Measurements from ENCODE around the gene LATS1.
"Not testable (repeated sequence)": the region's sequence is repeated elsewhere in the genome, so short reads cannot be mapped to it uniquely, and the experiment has no call there.

The LATS1 gene

GRCh38 chr6:149717588-149718458 is at the start of gene LATS1:
Gene LATS1 (minus strand): TSS chr6:149718101. CDS start chr6:149702126, 15,975 bp downstream.
- peak; percentile 78 for DNase-seq

GRCh38 chr6:149766156-149766769 is 48.4 kb upstream of the LATS1 start:
- DNase-seq = no peak

DNA sequence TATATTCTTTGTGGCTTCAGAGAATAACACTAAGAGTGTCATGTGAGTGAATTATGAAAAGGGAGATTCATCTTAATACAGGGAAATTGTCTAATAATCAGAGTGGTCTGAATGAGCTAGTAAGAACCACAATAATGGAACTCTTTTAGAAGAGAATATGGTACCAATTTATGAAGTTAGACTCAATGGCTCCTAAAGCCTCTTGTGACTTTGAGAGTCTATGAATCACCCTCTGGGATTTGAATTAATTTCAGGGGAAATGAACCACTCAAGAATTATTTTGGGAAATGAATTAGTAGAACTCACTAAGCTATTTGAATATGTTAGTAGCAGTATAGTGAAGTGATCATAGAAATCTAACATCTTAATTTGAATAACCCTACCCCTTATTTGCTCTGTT is 46.0 kb upstream of the LATS1 start:
- no peak for DNase-seq

GRCh38 chr6:149761438-149761837 is 43.5 kb upstream of the LATS1 start:
- DNase-seq = peak; percentile 74 to 79

DNA sequence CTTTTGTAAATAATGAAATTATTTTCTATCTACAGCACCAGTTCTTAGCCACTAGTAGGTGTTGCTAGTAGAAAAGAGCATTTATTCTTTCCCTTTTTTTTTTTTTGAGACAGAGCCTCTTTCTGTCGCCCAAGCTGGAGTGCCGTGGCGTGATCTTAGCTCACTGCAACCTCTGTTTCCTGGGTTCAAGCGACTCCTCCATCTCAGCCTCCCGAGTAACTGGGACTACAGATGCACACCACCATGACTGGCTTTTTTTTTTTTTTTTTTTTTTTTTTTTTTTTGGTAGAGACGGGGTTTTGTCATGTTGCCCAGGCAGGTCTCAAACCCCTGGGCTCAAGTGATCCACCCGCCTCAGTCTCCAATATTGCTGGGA is 38.3 kb upstream of the LATS1 start:
- DNase-seq = no peak

DNA sequence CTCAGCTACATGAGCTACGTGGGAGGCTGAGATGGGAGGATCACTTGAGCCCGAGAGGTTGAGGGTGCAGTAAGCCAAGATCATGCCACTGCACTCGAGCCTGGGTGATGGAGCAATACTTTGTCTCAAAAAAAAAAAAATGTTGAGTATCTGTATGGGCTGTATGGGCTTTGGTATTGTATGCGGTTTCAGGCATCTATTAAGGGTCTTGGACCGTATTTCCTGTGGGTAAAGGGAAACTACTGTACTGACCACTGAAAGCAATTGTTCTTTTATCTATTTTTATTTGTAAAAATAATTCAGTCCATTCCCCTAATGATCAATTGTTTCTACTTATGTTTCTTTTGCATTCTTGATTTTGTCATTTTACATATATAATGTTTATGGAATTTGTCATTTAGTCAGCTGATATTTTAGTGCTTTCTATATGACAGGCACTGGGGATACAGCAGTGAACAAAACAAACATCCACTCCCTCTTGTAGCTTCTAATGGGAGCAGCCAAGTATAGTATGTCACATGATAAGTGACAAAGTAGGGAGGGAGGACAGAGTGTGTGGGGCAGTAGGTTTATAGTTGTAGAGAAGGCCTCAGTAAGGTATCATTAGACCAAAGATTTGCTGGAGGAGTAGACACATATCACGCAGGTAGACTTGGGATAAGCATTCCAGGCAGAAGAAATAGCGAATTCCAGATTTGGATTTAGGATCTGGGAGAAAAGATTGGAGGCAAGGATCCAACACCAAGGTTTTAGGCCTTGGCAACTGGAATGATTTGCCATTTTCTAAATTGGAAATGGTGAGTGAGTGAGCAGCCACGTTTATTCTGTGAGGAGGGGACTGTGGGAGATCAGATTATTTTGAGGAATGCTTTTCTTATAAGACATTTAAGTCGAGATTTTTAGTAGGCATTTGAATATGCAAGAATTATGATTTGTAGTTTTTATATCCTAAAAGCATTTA is 37.7 kb upstream of the LATS1 start:
- no peak for DNase-seq

DNA sequence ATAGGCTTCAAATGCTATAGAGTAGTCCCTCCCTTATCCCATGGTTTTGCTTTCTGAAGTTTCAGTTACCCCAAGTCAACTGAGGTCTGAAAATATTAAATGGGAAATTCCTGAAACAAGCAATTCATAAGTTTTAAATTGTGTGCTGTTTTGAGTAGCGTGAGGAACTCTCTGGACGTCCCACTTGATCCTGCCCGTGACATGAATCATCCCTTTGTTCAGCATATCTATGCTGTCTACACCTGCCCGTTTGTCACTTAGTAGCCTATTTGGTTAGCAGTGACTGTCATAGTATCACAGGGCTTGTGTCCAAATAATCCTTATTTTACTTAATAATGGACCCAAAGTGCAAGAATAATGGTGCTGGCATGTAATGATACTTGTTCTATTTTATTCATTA is 36.6 kb upstream of the LATS1 start:
- DNase-seq = no peak

DNA sequence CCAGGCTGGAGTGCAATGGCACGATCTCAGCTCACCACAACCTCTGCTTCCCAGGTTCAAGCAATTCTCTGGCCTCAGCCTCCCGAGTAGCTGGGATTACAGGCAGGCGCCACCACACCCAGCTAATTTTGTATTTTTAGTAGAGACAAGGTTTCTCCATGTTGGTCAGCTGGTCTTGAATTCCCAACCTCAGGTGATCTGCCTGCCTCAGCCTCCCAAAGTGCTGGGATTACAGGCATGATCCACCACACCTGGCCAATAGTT is 35.4 kb upstream of the LATS1 start:
- DNase-seq = not testable (repeated sequence)

DNA sequence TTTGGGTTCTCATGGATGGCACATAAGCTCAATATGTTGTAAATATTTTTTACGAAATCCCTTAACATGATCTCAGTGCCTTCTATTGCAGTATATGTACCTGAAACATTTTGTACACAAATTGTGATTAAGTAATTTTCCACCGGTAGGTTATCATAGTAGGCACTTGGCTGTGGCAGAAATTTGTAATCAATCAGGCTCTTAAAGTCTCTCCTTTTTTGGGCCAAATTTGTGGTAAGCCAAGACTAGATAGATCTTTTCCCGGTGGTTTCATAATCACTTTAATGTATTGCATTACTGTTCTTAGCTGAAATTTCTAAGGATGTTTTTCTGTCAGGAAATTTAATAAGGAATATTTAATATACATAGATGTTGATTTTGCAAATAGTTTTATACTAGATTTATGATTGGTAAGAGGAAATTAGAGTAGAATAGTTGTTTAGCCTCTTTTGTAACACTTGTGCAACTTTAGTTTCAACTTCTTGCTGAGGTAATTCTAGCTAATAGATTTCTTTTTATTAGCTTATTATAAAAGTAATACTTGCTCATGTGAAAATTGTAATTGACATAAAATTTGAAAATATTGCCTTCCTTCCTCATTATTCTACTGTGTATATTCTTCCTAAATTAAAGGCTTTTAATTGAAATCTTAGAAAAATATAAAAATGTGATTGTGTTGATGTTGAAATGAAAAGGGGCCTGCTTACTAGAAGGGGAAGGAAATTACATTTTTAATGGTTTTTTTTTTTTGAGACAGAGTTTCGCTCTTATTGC is 34.9 kb upstream of the LATS1 start:
- peak in 1 of 2 experiments; percentile 17 for DNase-seq

- DNase-seq = not testable (repeated sequence)
These were observed 34.0 kb upstream of the LATS1 start for GRCh38 chr6:149751920-149752319.

DNA sequence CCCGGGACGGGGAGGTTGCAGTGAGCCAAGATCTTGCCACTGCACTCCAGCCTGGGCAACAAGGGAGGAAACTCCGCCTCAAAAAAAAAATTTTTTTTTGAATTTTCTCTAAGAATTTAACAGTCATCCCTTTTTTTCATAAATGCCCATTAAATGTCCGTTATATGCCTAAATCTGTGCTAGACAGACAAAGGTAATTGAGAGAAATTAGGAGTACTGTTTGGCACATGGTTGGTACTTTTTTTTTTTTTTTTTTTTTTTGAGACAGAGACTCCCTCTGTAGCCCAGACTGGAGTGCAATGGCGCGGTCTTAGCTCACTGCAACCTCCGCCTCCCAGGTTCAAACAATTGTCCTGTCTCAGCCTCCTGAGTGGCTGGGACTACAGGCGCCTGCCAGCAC is 33.3 kb upstream of the LATS1 start:
- no peak for DNase-seq

- DNase-seq = peak; percentile 58 to 64
These were observed 32.3 kb upstream of the LATS1 start for GRCh38 chr6:149750136-149750609.

- DNase-seq = peak; percentile 57 to 76
These were observed 31.8 kb upstream of the LATS1 start, which contains the start of gene PCMT1 for GRCh38 chr6:149749594-149750135. Gene PCMT1 (plus strand): TSS chr6:149749741. CDS start chr6:149749902, 161 bp downstream.

DNA sequence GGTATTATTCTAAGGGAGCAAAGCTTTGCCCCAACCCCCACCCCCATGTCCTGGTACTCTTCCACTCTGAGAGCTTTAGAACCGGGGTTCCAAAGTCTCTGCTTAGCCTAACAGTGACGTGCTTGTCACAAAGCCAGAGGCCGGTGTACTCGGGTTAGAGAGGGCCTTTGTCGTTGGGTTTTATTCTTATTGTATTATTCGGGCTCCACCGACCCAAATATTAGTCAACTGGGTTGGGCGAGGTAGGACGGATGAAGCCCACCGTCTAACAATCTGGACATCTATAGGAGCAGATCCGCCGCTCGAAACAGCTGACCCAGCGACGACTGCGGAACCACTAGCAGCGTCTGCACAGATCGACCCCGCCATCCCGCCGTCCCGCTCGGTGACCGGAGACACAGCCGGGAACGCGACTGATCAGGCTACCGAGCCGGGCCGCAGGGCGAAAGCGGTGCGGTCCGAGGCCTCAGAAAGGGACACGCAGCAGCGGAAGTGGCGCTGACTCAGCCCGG is 31.2 kb upstream of the LATS1 start:
- DNase-seq = not testable (repeated sequence)

DNA sequence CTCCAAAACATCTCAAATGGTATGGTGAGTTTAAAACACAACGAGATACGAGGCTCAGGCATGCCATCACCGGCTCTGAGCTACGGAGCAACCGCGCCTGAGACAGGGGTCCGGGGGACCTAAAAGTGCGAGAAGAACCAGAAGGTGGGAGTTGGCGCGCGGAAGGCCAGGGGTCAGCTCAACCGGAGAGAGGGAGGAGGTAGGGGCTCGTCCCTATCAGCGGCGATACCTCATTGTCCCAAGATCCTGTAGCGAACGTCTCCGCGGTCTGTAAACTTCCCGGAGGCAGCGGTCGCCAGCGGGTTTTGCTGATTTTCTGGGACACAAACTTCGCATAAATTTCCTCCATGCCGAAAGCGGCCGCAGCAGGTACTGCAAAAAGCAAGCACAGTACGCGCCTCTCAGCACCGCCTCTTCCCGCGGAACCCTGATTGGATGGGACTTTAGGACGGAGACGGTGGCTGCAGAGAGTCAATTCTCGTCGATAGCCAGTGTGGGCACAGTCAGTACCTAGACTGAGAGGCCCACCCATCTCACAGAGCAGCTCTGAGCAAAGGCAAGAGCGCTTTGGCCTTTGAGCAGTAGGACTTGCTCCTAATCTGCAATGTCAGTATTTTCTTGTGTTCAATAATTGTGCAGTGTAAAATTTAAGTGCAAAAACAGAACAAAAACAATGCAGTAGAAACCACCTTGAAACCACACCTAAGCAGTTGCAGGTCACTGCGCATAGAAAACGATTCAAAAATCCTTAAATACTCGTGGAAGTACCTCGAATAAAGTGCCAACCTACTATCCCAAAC is 28.4 kb upstream of the LATS1 start, which contains the start of gene NUP43:
Gene NUP43 (minus strand): TSS at position 383 of the 800 bp plus-strand sequence. CDS start 34 bp downstream, at position 349.
- DNase-seq = peak; percentile 96 to 98

DNA sequence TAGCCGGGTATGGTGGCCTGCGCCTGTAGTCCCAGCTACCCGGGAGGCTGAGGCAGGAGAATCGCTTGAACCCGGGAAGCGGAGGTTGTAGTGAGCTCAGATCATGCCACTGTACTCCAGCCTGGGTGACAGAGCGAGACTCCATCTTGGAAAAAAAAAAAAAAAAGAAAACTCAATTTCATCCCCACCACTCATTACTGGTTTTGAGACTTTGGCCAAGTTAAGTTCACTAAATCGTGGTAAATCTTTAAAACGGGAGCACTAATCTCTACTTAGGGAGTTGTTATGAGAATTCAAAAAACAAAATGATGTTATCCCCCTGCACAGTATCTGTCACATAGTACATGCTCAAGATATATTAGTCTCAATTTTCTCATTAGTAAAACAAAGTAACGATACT is 27.4 kb upstream of the LATS1 start:
- DNase-seq = not testable (repeated sequence)

- DNase-seq = no peak
These were observed 17.0 kb upstream of the LATS1 start for GRCh38 chr6:149734915-149735314.

DNA sequence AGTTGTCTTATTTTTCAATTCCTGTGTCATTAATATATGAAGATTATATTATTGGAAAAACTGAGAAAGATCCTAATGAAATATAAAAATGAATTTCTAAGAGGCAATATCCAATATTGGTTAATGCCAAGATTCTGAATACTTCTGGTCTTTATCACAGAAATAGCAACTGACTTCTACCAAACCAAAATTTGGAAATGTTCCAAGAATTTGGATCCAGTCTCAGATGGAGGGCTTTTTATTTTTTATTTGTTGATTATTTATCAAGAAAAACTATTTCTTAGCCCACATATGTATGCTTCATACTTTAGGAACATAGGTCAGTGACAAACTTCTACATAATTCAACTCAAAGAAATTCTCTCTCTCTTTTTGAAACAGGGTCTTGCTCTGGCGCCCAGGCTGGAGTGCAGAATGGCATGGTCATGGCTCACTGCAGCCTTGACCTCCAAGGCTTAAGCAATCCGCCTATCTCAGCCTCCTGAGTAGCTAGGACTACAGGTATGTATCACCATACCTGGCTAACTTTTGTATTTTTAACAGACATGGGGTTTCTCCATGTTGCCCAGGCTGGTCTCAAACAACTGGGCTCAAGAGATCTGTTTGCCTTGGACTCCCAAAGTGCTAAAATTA is 15.3 kb upstream of the LATS1 start:
- no peak for DNase-seq

DNA sequence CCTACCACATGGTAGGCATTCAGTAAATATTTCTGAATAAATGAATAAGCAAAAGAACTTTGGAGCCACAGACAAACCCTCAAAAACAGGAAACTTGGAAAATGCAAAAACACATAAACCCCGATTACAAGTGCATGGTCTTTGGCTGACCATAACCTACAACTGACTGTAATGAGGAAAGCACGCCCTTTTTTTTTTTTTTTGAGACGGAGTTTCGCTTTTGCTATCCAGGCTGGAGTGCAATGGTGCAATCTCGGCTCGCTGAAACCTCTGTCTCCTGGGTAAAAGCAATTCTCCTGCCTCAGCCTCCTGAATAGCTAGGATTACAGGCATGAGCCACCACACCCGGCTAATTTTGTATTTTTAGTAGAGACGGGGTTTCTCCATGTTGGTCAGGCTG is 11.9 kb upstream of the LATS1 start:
- DNase-seq = no peak
